ENCODE data around the gene ARID3C.

DNA sequence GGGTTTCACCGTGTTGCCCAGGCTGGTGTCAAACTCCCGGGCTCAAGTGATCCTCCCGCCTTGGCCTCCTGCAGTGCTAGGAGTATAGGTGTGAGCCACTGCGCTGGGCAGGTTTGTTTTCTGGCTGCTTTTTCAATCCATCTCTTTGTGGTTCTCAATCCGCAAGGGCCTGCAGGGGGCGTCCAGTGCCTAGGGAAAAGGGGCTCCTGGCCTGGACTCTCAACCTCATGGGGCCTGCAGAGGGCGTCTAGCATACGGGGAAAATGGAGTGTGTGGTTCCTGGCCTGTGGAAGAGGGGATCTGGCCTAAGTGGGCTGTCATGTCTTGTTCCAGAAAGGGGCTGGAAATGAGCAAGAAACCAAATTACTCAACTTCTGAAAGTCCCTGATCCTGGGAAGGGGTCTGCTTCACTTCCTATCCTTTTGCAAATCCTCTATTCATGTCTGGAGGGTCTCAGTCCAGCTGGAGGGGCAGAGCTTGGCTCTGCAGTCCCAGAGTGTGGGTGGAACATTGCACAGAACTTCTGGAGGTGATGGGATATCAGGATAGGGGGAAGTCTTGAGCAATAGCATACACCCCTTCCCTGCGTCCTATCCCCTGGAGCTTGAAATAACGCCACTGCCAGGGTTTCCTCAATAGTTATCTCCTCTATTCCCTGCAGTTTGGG, 46.3 kb upstream of the ARID3C start:
- TF ChIP-seq KDM1A (IDR thresholded peaks at IDR 0.05; ENCODE audit: borderline replicate concordance): no peak
- TF ChIP-seq TCF12 (IDR thresholded peaks at IDR 0.05; ENCODE audit: low read depth, low read length): no peak
- no peak for TF ChIP-seq POLR2A (IDR thresholded peaks at IDR 0.05; ENCODE audit: low read depth, low read length)
- TF ChIP-seq CHD2 (IDR thresholded peaks at IDR 0.05; ENCODE audit: borderline replicate concordance, low read depth, low read length): no peak
